Activated CD8-positive, alpha-beta T cell treated with anti-CD3 and anti-CD28 coated beads for 36 hours (primary cell): Measurements from ENCODE around the gene LEFTY1. TPM values are rescaled to one million over a fixed set of nuclear protein-coding genes. Genes with fewer than 3 reads are reported as not detected.

Experiments
- ATAC-seq: fragments of 200-7000 bp; cut with Tn5 transposase; one replicate; pipeline ENCODE4 v1.10.0; 2021; ENCODE audit warnings: mild to moderate bottlenecking, moderate library complexity
- CTCF ChIA-PET: fragments of 350-600 bp; sonication (Branson Sonifier 250); formaldehyde crosslinking; loops from one replicate; lab custom pipeline; 2021; ENCODE audit warnings: antibody characterized with exemption; lab: Charles Lee
- POLR2A ChIA-PET: fragments of 350-600 bp; sonication (Branson Sonifier 250); formaldehyde crosslinking; loops from one replicate; lab custom pipeline; 2021; ENCODE audit warnings: antibody characterized with exemption; lab: Charles Lee
- DNase-seq: peaks from one replicate; pipeline ENCODE4 v3.0.0-alpha.2; 2020
- H3K27ac Mint-ChIP-seq: one replicate; pipeline ENCODE4 v1.8.0; 2021; ENCODE audit warnings: mild to moderate bottlenecking, mixed read lengths
- H3K27me3 Mint-ChIP-seq: one replicate; pipeline ENCODE4 v1.8.0; 2021; ENCODE audit warnings: mixed read lengths
- H3K36me3 Mint-ChIP-seq: one replicate; pipeline ENCODE4 v1.8.0; 2021; ENCODE audit warnings: low read depth, mixed read lengths
- H3K4me1 Mint-ChIP-seq: one replicate; pipeline ENCODE4 v1.8.0; 2021; ENCODE audit warnings: low read depth, mixed read lengths
- H3K4me3 Mint-ChIP-seq: one replicate; pipeline ENCODE4 v1.8.0; 2021; ENCODE audit warnings: mild to moderate bottlenecking, moderate library complexity, mixed read lengths
- H3K9me3 Mint-ChIP-seq: one replicate; pipeline ENCODE4 v1.8.0; 2021; ENCODE audit warnings: mixed read lengths
- CTCF ChIP-seq: fragments of 200-600 bp; IDR thresholded peaks from one replicate; pipeline ENCODE4 v1.8.0; 2022; ENCODE audit warnings: antibody characterized with exemption, mild to moderate bottlenecking
- intact Hi-C: fragments of 100-400 bp; cut with micrococcal nuclease; formaldehyde crosslinking; loops from one replicate; pipeline ENCODE4 v1.10.0; 2022
- total RNA-seq, 2 experiments: library from RNA; stranded (reverse); gene quantifications; one replicate each; pipeline ENCODE4 v1.2.3, GENCODE V29; 2021

LEFTY1 gene
- total RNA-seq, 2 experiments from 2014 or later = 0.16 to 0.83 TPM

- ATAC-seq (no peak), DNase-seq (no peak)
- no peaks in the 10 kb centered on the region for H3K36me3 Mint-ChIP-seq
- H3K27me3 Mint-ChIP-seq = no peaks in the 10 kb centered on the region
- intact Hi-C loops = no loop called here
- ChIA-PET CTCF (interaction anchor here (0.9 to 3.4 kb wide), 4 partner anchors 12 to 436 kb away, joined by 3 to 32 read pairs (median 16); partner anchors contain the start of gene TMEM63A), POLR2A (no interaction called here)
- TF ChIP-seq CTCF = no peak
- H3K9me3 Mint-ChIP-seq = no peaks in the 10 kb centered on the region
- peaks cover 22% of the 10 kb centered on the region for H3K4me1 Mint-ChIP-seq
- H3K27ac Mint-ChIP-seq = no peak overlapping the region
- no peak overlapping the region for H3K4me3 Mint-ChIP-seq
Observed at GRCh38 chr1:225909477-225909876, 20.5 kb upstream of the LEFTY1 start.

GRCh38 chr1:225908773-225909172 lies 19.8 kb upstream of the LEFTY1 start:
- intact Hi-C loops = no loop called here
- no peak for DNase-seq
- POLR2A ChIA-PET = interaction anchor here (0.7 kb wide), 1 partner anchor 12 kb away, joined by 3 read pairs; no protein-coding TSS in a partner anchor
- no peak for TF ChIP-seq CTCF
- CTCF ChIA-PET = interaction anchor here (1.3 kb wide), 1 partner anchor 13 kb away, joined by 4 read pairs; no protein-coding TSS in a partner anchor
- Mint-ChIP-seq H3K4me3 (no peak overlapping the region), H3K4me1 (peaks cover 22% of the 10 kb centered on the region), H3K36me3 (no peaks in the 10 kb centered on the region), H3K27me3 (no peaks in the 10 kb centered on the region), H3K9me3 (no peaks in the 10 kb centered on the region), H3K27ac (no peak overlapping the region)
- no peak for ATAC-seq

- DNase-seq (no peak), ATAC-seq (no peak)
- Mint-ChIP-seq H3K9me3 (no peaks in the 10 kb centered on the region), H3K27ac (no peak overlapping the region), H3K4me1 (peaks cover 22% of the 10 kb centered on the region), H3K4me3 (no peak overlapping the region), H3K27me3 (no peaks in the 10 kb centered on the region), H3K36me3 (no peaks in the 10 kb centered on the region)
- POLR2A ChIA-PET = interaction anchor here (0.7 kb wide), 1 partner anchor 12 kb away, joined by 3 read pairs; no protein-coding TSS in a partner anchor
- TF ChIP-seq CTCF = no peak
- CTCF ChIA-PET = interaction anchor here (1.3 kb wide), 1 partner anchor 14 kb away, joined by 4 read pairs; no protein-coding TSS in a partner anchor
- intact Hi-C loops = no loop called here
Observed at GRCh38 chr1:225908013-225908640, 19.2 kb upstream of the LEFTY1 start.

DNA sequence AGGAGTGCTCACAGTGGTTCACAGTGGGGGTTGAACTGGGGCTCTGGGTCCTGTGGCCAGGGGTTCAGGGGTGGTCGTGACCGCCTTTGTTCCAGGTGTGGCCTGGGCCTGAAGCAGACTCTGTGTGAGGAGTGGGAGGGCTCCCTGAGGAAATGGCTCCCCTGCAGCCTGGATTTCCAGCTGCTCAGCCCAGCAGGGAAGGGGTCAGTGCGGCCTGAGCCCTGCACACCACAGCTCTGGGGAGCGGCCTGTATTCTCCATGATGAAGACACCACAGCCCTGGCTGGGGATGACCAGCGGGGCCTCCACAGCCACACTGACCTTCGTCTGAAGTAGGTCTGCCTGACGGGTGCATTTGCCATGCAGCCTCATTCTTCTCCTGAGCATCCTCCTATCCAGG lies 18.4 kb upstream of the LEFTY1 start:
- TF ChIP-seq CTCF = no peak
- Mint-ChIP-seq H3K36me3 (no peaks in the 10 kb centered on the region), H3K4me1 (peaks cover 22% of the 10 kb centered on the region), H3K27ac (no peak overlapping the region), H3K9me3 (no peaks in the 10 kb centered on the region), H3K27me3 (no peaks in the 10 kb centered on the region), H3K4me3 (no peak overlapping the region)
- POLR2A ChIA-PET = no interaction called here
- intact Hi-C loops = no loop called here
- no peak for DNase-seq
- no peak for ATAC-seq
- CTCF ChIA-PET = interaction anchor here (2.0 kb wide), 1 partner anchor 30 kb away, joined by 5 read pairs; no protein-coding TSS in a partner anchor

- intact Hi-C loops = no loop called here
- no peak for DNase-seq
- Mint-ChIP-seq H3K9me3 (no peaks in the 10 kb centered on the region), H3K4me3 (no peak overlapping the region), H3K27me3 (no peaks in the 10 kb centered on the region), H3K36me3 (no peaks in the 10 kb centered on the region), H3K4me1 (peaks cover 22% of the 10 kb centered on the region), H3K27ac (no peak overlapping the region)
- ChIA-PET CTCF (interaction anchor here (1.1 to 2.0 kb wide), 4 partner anchors 9 to 432 kb away, joined by 3 to 6 read pairs (median 4); partner anchors contain the start of gene SRP9), POLR2A (interaction anchor here (1.4 to 1.7 kb wide), 2 partner anchors 24 to 129 kb away, joined by 3 to 4 read pairs; partner anchors contain the start of genes SRP9 and TMEM63A)
- no peak for ATAC-seq
- TF ChIP-seq CTCF = no peak
Observed at GRCh38 chr1:225906467-225906866, 17.5 kb upstream of the LEFTY1 start.
